GM12872 (cell line): ENCODE data around the gene RBM7.
A peak's percentile ranks its signal among the peaks of the same experiment; 100 is the strongest.

ENCODE experiments used
- TF ChIP-seq, protein P1 (sequence below): IDR thresholded peaks from 3 replicates; pipeline ENCODE4 v1.5.1; 2011; ENCODE audit warnings: low read depth, mild to moderate bottlenecking, low read length, moderate library complexity; ENCODE audit not compliant: insufficient read depth

RBM7 gene

DNA sequence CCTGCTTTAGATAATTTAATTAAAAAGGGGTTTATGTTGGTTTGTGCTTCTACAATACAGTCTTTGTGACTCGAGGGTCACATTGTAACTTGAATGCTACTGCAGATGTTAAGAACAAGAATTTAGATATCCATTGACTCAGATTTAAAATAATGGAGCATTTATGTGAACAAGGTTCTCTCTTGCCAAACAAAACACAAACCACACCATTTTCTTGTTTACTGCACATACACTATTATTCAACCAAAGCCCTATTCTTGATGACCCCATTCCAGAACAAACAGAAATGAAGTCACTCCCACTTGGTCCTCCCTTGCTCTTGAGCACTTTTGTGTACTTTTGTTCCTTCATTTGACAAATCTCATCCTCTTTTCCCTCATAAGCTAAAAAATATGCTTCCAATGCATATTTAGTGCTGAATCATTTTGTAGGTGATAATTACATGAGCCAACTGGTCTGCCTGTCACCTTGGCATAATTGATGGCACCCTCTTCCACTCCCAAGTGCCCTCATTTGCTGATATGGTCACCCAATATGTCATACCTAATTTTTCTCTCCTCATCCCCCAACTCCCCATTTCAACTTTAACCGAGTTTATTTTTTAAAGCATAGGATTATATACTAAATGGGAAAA is 3.0 kb upstream of the RBM7 start:
- TF ChIP-seq, protein P1, sequence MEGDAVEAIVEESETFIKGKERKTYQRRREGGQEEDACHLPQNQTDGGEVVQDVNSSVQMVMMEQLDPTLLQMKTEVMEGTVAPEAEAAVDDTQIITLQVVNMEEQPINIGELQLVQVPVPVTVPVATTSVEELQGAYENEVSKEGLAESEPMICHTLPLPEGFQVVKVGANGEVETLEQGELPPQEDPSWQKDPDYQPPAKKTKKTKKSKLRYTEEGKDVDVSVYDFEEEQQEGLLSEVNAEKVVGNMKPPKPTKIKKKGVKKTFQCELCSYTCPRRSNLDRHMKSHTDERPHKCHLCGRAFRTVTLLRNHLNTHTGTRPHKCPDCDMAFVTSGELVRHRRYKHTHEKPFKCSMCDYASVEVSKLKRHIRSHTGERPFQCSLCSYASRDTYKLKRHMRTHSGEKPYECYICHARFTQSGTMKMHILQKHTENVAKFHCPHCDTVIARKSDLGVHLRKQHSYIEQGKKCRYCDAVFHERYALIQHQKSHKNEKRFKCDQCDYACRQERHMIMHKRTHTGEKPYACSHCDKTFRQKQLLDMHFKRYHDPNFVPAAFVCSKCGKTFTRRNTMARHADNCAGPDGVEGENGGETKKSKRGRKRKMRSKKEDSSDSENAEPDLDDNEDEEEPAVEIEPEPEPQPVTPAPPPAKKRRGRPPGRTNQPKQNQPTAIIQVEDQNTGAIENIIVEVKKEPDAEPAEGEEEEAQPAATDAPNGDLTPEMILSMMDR = no peak

DNA sequence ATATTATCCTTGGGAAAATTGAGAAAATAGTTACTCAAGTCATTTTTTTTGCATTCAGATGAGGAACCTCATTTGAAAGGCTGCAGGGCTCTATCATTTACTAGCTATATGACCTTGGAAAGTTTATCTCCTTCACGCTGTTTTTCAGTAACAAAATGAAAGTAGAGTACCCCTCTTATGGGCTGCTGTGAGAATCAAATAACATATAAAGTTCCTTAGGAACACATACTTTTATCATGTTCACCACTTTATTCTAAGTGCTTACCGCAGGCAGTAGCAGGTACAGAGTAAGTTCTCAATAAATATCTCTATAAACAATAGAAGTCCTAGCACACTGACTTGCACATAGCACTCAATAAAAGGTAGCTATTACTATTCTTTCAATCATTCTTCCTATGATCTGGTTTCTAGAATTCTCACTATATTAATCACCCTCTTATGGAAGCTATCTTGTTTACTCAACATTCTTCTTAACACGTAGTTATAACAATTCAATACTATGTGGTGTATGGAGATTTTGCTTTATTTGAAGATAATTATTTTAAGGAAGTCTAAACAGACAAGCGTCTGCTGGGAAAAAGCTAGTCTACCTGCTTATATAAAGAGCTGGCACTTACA is 2.1 kb upstream of the RBM7 start:
- TF ChIP-seq, protein P1 = no peak

DNA sequence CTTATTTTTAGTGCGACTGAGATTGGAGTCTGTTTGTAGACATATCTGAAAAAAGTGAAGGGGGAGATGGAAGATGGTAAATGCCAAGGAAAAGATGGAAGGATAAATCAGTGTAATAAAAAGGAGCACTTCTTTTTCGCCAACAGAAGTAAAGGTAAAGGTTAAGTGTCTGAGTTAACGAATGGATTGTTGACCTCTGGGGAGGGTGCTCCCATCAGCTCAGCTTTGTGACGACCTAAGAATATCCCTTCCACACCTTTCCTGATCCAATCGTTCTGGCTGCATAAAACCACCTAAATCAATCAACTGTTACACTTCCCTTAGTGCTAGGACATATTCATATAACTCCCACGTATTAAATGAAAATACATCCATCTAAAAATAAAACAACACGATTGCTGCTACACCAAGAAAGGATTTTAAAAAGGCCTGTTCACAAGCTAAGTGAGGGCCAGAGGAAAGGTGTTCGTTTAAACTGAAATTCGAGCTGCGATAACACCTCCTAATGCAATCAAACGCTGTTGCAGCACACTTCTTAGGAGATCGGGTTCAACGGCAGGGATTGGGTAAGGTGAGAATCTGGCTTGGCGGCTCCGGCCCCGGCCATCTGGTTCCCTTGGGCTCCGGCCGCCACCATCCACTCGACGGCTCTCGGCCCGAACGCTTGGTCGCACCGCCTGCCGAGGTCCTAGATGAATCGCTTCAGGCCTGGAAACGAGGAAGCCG is 813 bp upstream of the RBM7 start:
- TF ChIP-seq, protein P1 = no peak

DNA sequence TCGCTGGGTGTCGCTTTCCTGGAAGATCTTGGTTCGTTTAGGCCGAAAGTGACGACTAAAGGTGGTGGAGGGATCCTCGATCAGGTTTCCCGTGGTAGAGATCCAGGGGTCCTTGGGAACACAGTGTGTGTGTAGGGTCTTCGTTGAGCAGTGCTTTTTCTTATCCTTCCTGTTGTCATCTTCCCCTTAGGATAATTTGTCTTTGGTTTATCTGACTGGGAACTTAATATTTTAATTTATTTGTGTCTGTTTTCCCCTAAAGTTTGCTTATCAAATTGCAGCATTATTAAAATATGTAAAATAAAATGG is 403 bp downstream of the RBM7 start:
- TF ChIP-seq, protein P1 = 0 out of 3 replicates have a peak, but pooled peaks have one; percentile 21

DNA sequence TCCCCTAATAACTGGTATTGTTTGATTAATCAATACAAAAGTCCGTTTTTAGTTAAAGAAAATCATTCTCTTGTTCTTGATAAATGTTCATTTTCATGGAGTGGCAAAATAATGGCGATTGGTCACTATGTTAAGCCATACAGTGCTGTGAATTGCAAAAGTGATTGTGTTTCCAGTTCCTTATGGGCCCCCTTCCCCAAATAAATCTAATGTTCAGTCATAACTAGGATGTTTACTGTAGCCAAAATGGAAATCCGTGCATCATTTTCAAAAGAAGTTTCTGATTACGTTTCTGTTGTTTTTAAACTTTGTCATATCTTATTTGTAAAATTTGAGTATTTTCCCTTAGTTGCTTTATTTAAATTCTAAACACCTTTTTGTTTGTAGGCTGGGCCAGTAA is 845 bp downstream of the RBM7 start:
- TF ChIP-seq, protein P1 = no peak

DNA sequence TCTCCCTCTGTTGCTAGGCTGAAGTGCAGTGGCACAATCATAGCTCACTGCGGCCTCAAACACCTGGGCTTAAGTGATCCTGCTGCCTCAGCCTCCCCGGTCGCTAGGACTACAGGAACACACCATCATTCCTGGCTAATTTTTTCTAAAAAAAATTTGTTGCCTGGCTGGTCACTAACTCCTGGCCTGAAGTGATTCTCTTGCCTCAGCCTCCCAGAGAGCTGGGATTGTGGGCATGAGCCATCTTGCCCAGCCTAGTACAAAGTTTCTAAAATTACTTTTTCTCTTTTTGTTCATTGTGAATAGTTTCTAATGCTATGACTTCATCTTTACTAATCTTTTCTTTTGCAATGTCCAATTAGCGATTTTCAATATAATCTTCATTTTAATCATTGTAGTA is 12.5 kb downstream of the RBM7 start:
- TF ChIP-seq, protein P1 = no peak

DNA sequence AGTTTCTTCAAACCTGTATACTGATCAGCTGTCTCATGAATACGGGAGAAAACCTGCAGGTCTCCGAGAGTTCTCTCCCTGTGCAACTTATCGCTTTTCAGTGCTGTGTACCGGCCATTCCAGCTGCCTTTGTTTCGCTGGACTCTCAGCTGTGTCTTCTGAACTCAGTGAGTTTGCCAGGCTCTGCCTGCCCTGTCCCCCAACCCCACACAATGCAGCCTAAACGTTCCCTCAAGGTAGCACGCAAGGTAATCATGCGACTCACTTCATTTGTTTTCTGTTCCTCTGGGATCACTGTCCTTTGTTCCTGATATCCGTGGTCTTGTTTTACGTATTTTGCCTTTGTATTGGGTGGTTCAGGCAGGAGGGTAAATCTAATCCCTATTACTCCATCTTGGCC is 13.5 kb downstream of the RBM7 start:
- TF ChIP-seq, protein P1 = no peak
